Right atrium auricular region (tissue), 2 donors: ENCODE measurements around the gene PRICKLE4. TPM values are rescaled to one million over a fixed set of nuclear protein-coding genes. Genes with fewer than 3 reads are reported as not detected.

ENCODE experiments used
- DNase-seq: peaks from one replicate; pipeline ENCODE4 v3.0.0-alpha.2; 2019; ENCODE audit warnings: low spot score
- H3K27ac ChIP-seq, 2 donors: fragments of 200-600 bp; sonication (generic); 1 replicate in 1 of 2; 2 replicates in 1 of 2; pipeline ENCODE4 v1.5.1; 2016 to 2019
- H3K27me3 ChIP-seq, 2 donors: fragments of 200-600 bp; sonication (generic); one replicate each; pipeline versions ENCODE4 v1.5.1 to v1.6.0; 2017 to 2019
- H3K36me3 ChIP-seq: fragments of 200-600 bp; sonication (generic); one replicate; pipeline ENCODE4 v1.5.1; 2016
- H3K4me1 ChIP-seq, 2 donors: fragments of 200-600 bp; sonication (generic); one replicate each; pipeline versions ENCODE4 v1.5.1 to v1.6.0; 2017 to 2019
- H3K4me3 ChIP-seq, 2 donors: fragments of 200-600 bp; sonication (generic); 1 replicate in 1 of 2; 2 replicates in 1 of 2; pipeline ENCODE4 v1.5.1; 2017 to 2019; ENCODE audit warnings: mild to moderate bottlenecking in 1 of 2, moderate library complexity in 1 of 2
- H3K9me3 ChIP-seq, 2 donors: fragments of 200-600 bp; sonication (generic); one replicate each; pipeline ENCODE4 v1.5.1; 2019
- CTCF ChIP-seq, 2 donors: fragments of 200-600 bp; sonication (generic); IDR thresholded peaks; one replicate each; pipeline ENCODE4 v1.5.1; 2019; ENCODE audit warnings: antibody characterized with exemption in 2 of 2
- total RNA-seq, 2 donors: library from RNA; depleted of rRNA; stranded (reverse); fragments of >200 nt; gene quantifications; one replicate each; pipeline ENCODE4 v1.1.0, GENCODE V29; 2016

Gene PRICKLE4
- total RNA-seq, result 1 to 10 TPM; 4.3 to 5.6 TPM

GRCh38 chr6:41780551-41781365, at the start of gene PRICKLE4:
Gene PRICKLE4 (plus strand): TSS chr6:41780782. CDS start chr6:41783474, 2,692 bp downstream.
- Histone ChIP-seq H3K27me3 (no peaks in the 10 kb centered on the region), H3K36me3 (peaks cover 11% of the 10 kb centered on the region), H3K9me3 (no peaks in the 10 kb centered on the region), H3K4me1 (peaks cover 0 to 44% of the 10 kb centered on the region in 2 donors), H3K27ac (peak within 1 kb of the TSS; percentile 84 to 87), H3K4me3 (peak within 1 kb of the TSS; percentile 54 to 82)
- no peak for TF ChIP-seq CTCF (IDR thresholded peaks at IDR 0.05)
- peak; percentile 75 for DNase-seq

- DNase-seq, result no peak
- Histone ChIP-seq H3K4me3 (no peak overlapping the region), H3K9me3 (no peaks in the 10 kb centered on the region), H3K36me3 (no peaks in the 10 kb centered on the region), H3K4me1 (peaks cover 0 to 78% of the 10 kb centered on the region in 2 donors), H3K27ac (peak overlapping the region; percentile 43 to 97), H3K27me3 (no peaks in the 10 kb centered on the region)
- TF ChIP-seq CTCF (IDR thresholded peaks at IDR 0.05), result no peak
Observed at GRCh38 chr6:41731561-41732086, 49.0 kb upstream of the PRICKLE4 start.

- DNase-seq, result no peak
- TF ChIP-seq CTCF (IDR thresholded peaks at IDR 0.05), result no peak
- Histone ChIP-seq H3K4me1 (peaks cover 0 to 72% of the 10 kb centered on the region in 2 donors), H3K36me3 (no peaks in the 10 kb centered on the region), H3K4me3 (no peak overlapping the region), H3K27me3 (no peaks in the 10 kb centered on the region), H3K9me3 (no peaks in the 10 kb centered on the region), H3K27ac (peak overlapping the region; percentile 97 to 99)
Observed at GRCh38 chr6:41732149-41732548, 48.4 kb upstream of the PRICKLE4 start.

GRCh38 chr6:41732591-41733359, 47.8 kb upstream of the PRICKLE4 start:
- no peak for DNase-seq
- peaks cover 0 to 66% of the 10 kb centered on the region in 2 donors for H3K4me1 ChIP-seq
- H3K27me3 ChIP-seq, result no peaks in the 10 kb centered on the region
- TF ChIP-seq CTCF (IDR thresholded peaks at IDR 0.05), result no peak
- H3K27ac ChIP-seq, result peak overlapping the region; percentile 97 to 99
- no peaks in the 10 kb centered on the region for H3K9me3 ChIP-seq
- peak overlapping the region; percentile 97 for H3K4me3 ChIP-seq
- no peaks in the 10 kb centered on the region for H3K36me3 ChIP-seq

DNA sequence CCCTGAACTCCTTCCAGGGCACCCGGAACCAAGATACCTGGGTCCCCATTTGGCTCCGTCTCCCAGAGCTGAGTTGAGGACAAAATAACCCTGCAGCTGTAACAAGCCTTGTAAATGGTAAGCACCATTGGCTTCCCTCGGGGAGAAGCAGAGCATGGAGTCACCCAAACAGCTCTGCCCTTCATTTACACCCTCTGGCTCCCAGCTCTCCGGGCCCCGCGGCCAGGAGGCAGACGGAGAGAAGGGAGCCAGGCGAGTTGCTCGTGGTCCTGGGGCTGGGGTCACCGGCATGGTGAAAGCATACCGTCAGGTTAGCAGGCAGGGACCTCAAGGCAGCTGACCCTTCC, 47.2 kb upstream of the PRICKLE4 start:
- H3K4me1 ChIP-seq, result peaks cover 0 to 60% of the 10 kb centered on the region in 2 donors

More for the DNA sequence above, 47.2 kb upstream of the PRICKLE4 start:
- Histone ChIP-seq H3K4me3 (peak overlapping the region; percentile 97), H3K9me3 (no peaks in the 10 kb centered on the region), H3K36me3 (no peaks in the 10 kb centered on the region), H3K27me3 (no peaks in the 10 kb centered on the region), H3K27ac (peak overlapping the region; percentile 97 to 99)
- no peak for DNase-seq
- TF ChIP-seq CTCF (IDR thresholded peaks at IDR 0.05), result no peak
